DND-41 (cell line): ENCODE data around the gene TRMU.

Experiments used
- ATAC-seq: fragments of 200-7000 bp; cut with Tn5 transposase; 3 replicates; pipeline ENCODE4 v1.9.1; 2021; ENCODE audit warnings: low read depth; ENCODE audit not compliant: insufficient read depth
- DNase-seq: peaks from one replicate; pipeline ENCODE4 v3.0.0-alpha.2; 2020
- H2AFZ ChIP-seq: 2 replicates; pipeline ENCODE4 v1.6.0; 2012; ENCODE audit warnings: low read depth, low read length
- H3K27ac ChIP-seq: 2 replicates; pipeline ENCODE4 v1.5.1; 2012; ENCODE audit warnings: low read length, inconsistent platforms
- H3K27me3 ChIP-seq: fragments of 200-600 bp; sonication (generic); 2 replicates; pipeline ENCODE4 v1.6.0; 2012; ENCODE audit warnings: low read length, mild to moderate bottlenecking, inconsistent platforms; ENCODE audit not compliant: insufficient read depth, poor library complexity
- H3K36me3 ChIP-seq: 2 replicates; pipeline ENCODE4 v1.5.1; 2012; ENCODE audit warnings: low read length, inconsistent platforms; ENCODE audit not compliant: insufficient read depth
- H3K4me1 ChIP-seq: 2 replicates; pipeline ENCODE4 v1.5.1; 2012; ENCODE audit warnings: mild to moderate bottlenecking, low read length; ENCODE audit not compliant: insufficient read depth
- H3K4me2 ChIP-seq: 2 replicates; pipeline ENCODE4 v1.6.0; 2012; ENCODE audit warnings: mild to moderate bottlenecking, moderate library complexity, low read length, inconsistent platforms; ENCODE audit not compliant: insufficient read depth
- H3K4me3 ChIP-seq, 2 experiments: fragments of 200-600 bp in 1 of 2; shearing (Covaris generic) in 1 of 2; 2 replicates each; pipeline ENCODE4 v1.5.1; 2012 to 2016; ENCODE audit warnings: inconsistent platforms in 2 of 2, low read length in 2 of 2, mild to moderate bottlenecking in 2 of 2, low read depth in 1 of 2, moderate library complexity in 1 of 2
- H3K79me2 ChIP-seq: 2 replicates; pipeline ENCODE4 v1.6.0; 2012; ENCODE audit warnings: low read length, inconsistent platforms; ENCODE audit not compliant: insufficient read depth
- H3K9ac ChIP-seq: 2 replicates; pipeline ENCODE4 v1.6.0; 2012; ENCODE audit warnings: low read depth, mild to moderate bottlenecking, inconsistent platforms, low read length, moderate library complexity
- H3K9me3 ChIP-seq: 2 replicates; pipeline ENCODE4 v1.5.1; 2012; ENCODE audit warnings: low read length, moderate library complexity, mild to moderate bottlenecking, inconsistent platforms; ENCODE audit not compliant: insufficient read depth, severe bottlenecking
- H4K20me1 ChIP-seq: 2 replicates; pipeline ENCODE4 v1.6.0; 2012; ENCODE audit warnings: low read length; ENCODE audit not compliant: insufficient read depth
- CTCF ChIP-seq: IDR thresholded peaks from 2 replicates; pipeline ENCODE4 v1.5.1; 2012; ENCODE audit warnings: borderline replicate concordance, low read length, moderate library complexity, mild to moderate bottlenecking; ENCODE audit not compliant: poor library complexity, severe bottlenecking; ENCODE audit errors: extremely low read depth
- EZH2 ChIP-seq: IDR thresholded peaks from 3 replicates; pipeline ENCODE4 v1.6.1; 2012; ENCODE audit warnings: borderline replicate concordance, low read depth, mild to moderate bottlenecking, moderate library complexity, low read length, inconsistent platforms; ENCODE audit not compliant: severe bottlenecking

TRMU gene

GRCh38 chr22:46406349-46406748 is 70.8 kb downstream of the TRMU start:
- H3K36me3 ChIP-seq = no peaks in the 10 kb centered on the region
- no peaks in the 10 kb centered on the region for H4K20me1 ChIP-seq
- H3K4me3 ChIP-seq = no peak overlapping the region
- DNase-seq (no peak), ATAC-seq (no peak)
- H3K9me3 ChIP-seq = no peaks in the 10 kb centered on the region
- no peaks in the 10 kb centered on the region for H3K27me3 ChIP-seq
- H3K9ac ChIP-seq = no peak overlapping the region
- no peak overlapping the region for H3K4me2 ChIP-seq
- H3K79me2 ChIP-seq = no peaks in the 10 kb centered on the region
- H2AFZ ChIP-seq = no peak overlapping the region
- no peak overlapping the region for H3K27ac ChIP-seq
- TF ChIP-seq EZH2 (no peak), CTCF (no peak)
- no peaks in the 10 kb centered on the region for H3K4me1 ChIP-seq

- no peak overlapping the region for H3K4me2 ChIP-seq
- ATAC-seq = no peak
Observed at GRCh38 chr22:46406791-46407190, 71.3 kb downstream of the TRMU start.

More at GRCh38 chr22:46406791-46407190, 71.3 kb downstream of the TRMU start:
- no peaks in the 10 kb centered on the region for H3K9me3 ChIP-seq
- DNase-seq = no peak
- no peaks in the 10 kb centered on the region for H4K20me1 ChIP-seq
- H3K9ac ChIP-seq = no peak overlapping the region
- no peak for TF ChIP-seq CTCF
- TF ChIP-seq EZH2 = no peak
- H3K4me3 ChIP-seq = no peak overlapping the region
- no peaks in the 10 kb centered on the region for H3K36me3 ChIP-seq
- no peaks in the 10 kb centered on the region for H3K27me3 ChIP-seq
- H3K79me2 ChIP-seq = no peaks in the 10 kb centered on the region
- no peak overlapping the region for H2AFZ ChIP-seq
- H3K27ac ChIP-seq = no peak overlapping the region
- no peaks in the 10 kb centered on the region for H3K4me1 ChIP-seq
